Mesendoderm (in vitro differentiated cells): Measurements from ENCODE around the gene LRRC8A. TPM values are rescaled to one million over a fixed set of nuclear protein-coding genes. Genes with fewer than 3 reads are reported as not detected.

Experiments
- DNase-seq: peaks from one replicate; pipeline ENCODE4 v3.0.0; 2013
- H2AK5ac ChIP-seq: 2 replicates; pipeline ENCODE4 v1.6.1; 2013; ENCODE audit warnings: low read length, inconsistent platforms
- H2BK120ac ChIP-seq: 2 replicates; pipeline ENCODE4 v1.6.1; 2013; ENCODE audit warnings: low read depth, mild to moderate bottlenecking, low read length, moderate library complexity, mixed read lengths
- H2BK15ac ChIP-seq: replicated peaks from 2 replicates; pipeline ENCODE4 v1.6.1; 2013; ENCODE audit warnings: low read depth, mild to moderate bottlenecking, moderate library complexity
- H2BK5ac ChIP-seq: 2 replicates; pipeline ENCODE4 v1.6.1; 2013; ENCODE audit warnings: low read length, inconsistent platforms
- H3K18ac ChIP-seq: 2 replicates; pipeline ENCODE4 v1.6.1; 2013; ENCODE audit warnings: mild to moderate bottlenecking, low read length, mixed read lengths
- H3K23ac ChIP-seq: one replicate; pipeline ENCODE4 v1.6.1; 2013; ENCODE audit warnings: low read length
- H3K27ac ChIP-seq: 2 replicates; pipeline ENCODE4 v1.5.1; 2013; ENCODE audit warnings: low read depth, mild to moderate bottlenecking, inconsistent platforms, low read length, moderate library complexity
- H3K27me3 ChIP-seq: 2 replicates; pipeline ENCODE4 v1.6.1; 2013; ENCODE audit warnings: low read length, control low read depth, mild to moderate bottlenecking, inconsistent platforms; ENCODE audit not compliant: insufficient read depth, poor library complexity
- H3K36me3 ChIP-seq: 2 replicates; pipeline ENCODE4 v1.6.1; 2013; ENCODE audit warnings: low read length, inconsistent platforms; ENCODE audit not compliant: control insufficient read depth, insufficient read depth
- H3K4ac ChIP-seq: one replicate; pipeline ENCODE4 v1.6.1; 2013; ENCODE audit warnings: low read depth, mild to moderate bottlenecking, low read length, moderate library complexity
- H3K4me1 ChIP-seq: 2 replicates; pipeline ENCODE4 v1.6.1; 2013; ENCODE audit warnings: low read depth, low read length, inconsistent platforms; ENCODE audit not compliant: control insufficient read depth
- H3K4me2 ChIP-seq: 2 replicates; pipeline ENCODE4 v1.6.1; 2013; ENCODE audit warnings: low read length
- H3K4me3 ChIP-seq: 2 replicates; pipeline ENCODE4 v1.5.1; 2013; ENCODE audit warnings: mild to moderate bottlenecking, low read length
- H3K56ac ChIP-seq: one replicate; pipeline ENCODE4 v1.6.1; 2013; ENCODE audit warnings: low read length
- H3K79me1 ChIP-seq: 2 replicates; pipeline ENCODE4 v1.6.1; 2013; ENCODE audit warnings: low read length, inconsistent platforms
- H3K79me2 ChIP-seq: 2 replicates; pipeline ENCODE4 v1.6.1; 2013; ENCODE audit warnings: mild to moderate bottlenecking, low read length; ENCODE audit not compliant: control insufficient read depth, insufficient read depth
- H3K9ac ChIP-seq: 2 replicates; pipeline ENCODE4 v1.6.1; 2013; ENCODE audit warnings: low read length, inconsistent platforms
- H4K5ac ChIP-seq: one replicate; pipeline ENCODE4 v1.6.1; 2013; ENCODE audit warnings: low read length
- H4K8ac ChIP-seq: one replicate; pipeline ENCODE4 v1.6.1; 2013; ENCODE audit warnings: low read depth, mild to moderate bottlenecking, control low read depth, low read length, moderate library complexity
- WGBS: extraction: QIAGEN DNeasy Blood & Tissue Kit; methylation state at CpG from one replicate; pipeline ENCODE4 v1.1.7; 2013; ENCODE audit warnings: low lambda C conversion rate, missing lambda C conversion rate; ENCODE audit not compliant: insufficient coverage; ENCODE audit errors: extremely low coverage; 5-methylcytosine and 5-hydroxymethylcytosine counted together
- polyA plus RNA-seq, 2 experiments: library from polyadenylated mRNA; stranded (reverse); fragments of 200-250 nt; gene quantifications; one replicate each; pipeline ENCODE4 v1.2.3, GENCODE V29; 2013

Gene LRRC8A
- 52.4 TPM for polyA plus RNA-seq (2013, experiment 1 of 2)
- polyA plus RNA-seq (2013, experiment 2 of 2), result 53.7 TPM

DNA sequence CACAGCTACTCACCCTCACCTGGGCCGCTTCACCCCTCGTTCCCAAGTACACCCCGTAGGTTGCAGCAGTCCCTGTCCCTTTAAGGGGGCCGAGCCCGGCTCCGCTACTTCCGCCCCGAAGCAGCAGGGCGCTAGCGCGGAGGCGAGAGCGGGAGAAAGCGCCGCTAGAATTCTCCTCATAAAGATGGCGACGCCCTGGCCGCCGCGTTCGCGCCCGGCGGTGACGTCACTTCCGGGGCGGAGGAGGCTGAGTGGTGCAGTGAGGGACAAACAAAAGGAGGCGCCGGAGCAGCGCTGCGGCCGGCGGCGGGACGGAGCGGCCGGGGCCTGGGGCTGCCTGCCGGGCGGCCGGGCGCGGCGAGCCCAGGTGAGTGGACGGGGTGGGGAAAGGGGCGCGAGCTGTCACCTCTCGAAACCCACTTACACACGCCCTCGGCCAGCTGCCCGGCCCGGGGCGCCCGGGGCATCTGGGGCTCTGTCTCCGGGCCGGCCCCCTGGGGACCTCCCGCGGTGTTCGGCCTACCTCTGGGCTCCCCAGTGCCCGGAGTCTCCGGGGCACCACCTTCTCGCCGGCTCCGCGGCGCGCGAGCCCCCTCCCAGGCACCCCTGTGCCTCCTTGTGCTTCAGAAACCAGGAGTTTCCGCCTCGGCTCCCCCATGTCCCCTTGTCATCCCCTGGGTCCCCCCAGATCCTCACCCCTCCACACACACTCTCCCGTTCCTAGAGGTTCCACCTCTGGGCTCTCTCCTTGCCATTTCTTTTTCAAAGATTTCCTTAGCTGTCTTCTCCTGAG, at the start of gene LRRC8A, which contains the start of gene KYAT1:
LRRC8A (plus strand) TSS at position 250 of the 793 bp plus-strand sequence. CDS start 25,032 bp downstream, outside the sequence.
KYAT1 (minus strand) TSS at position 67 of the 793 bp plus-strand sequence. CDS start 36,545 bp downstream, outside the sequence.
- Histone ChIP-seq H2AK5ac (no peak within 1 kb of the TSS), H3K56ac (peak within 1 kb of the TSS; percentile 91), H3K4ac (peak within 1 kb of the TSS; percentile 63), H3K9ac (peak within 1 kb of the TSS; percentile 94), H3K27me3 (no peaks in the 10 kb centered on the region), H4K8ac (no peak within 1 kb of the TSS), H3K23ac (peak within 1 kb of the TSS; percentile 1), H3K79me1 (peaks cover 24% of the 10 kb centered on the region), H3K4me3 (peak within 1 kb of the TSS; percentile 88), H3K79me2 (peaks cover 55% of the 10 kb centered on the region), H3K27ac (peak within 1 kb of the TSS; percentile 74), H2BK120ac (peak within 1 kb of the TSS; percentile 31), H3K36me3 (peaks cover 4% of the 10 kb centered on the region), H2BK5ac (peak within 1 kb of the TSS; percentile 42), H3K4me1 (peaks cover 7% of the 10 kb centered on the region), H4K5ac (no peak within 1 kb of the TSS), H3K18ac (peak within 1 kb of the TSS; percentile 85), H3K4me2 (peak within 1 kb of the TSS; percentile 88), H2BK15ac (no peak within 1 kb of the TSS)
- peak; percentile 97 for DNase-seq
- no CpG with 5 or more reads among the region's 70 CpGs for WGBS

- Histone ChIP-seq H3K79me2 (peaks cover 4% of the 10 kb centered on the region), H3K79me1 (peaks cover 4% of the 10 kb centered on the region), H3K36me3 (no peaks in the 10 kb centered on the region), H3K23ac (no peak overlapping the region), H2BK15ac (no peak overlapping the region), H3K18ac (no peak overlapping the region), H3K4me2 (no peak overlapping the region), H4K5ac (no peak overlapping the region), H2BK5ac (no peak overlapping the region), H4K8ac (no peak overlapping the region), H3K56ac (no peak overlapping the region), H3K27me3 (no peaks in the 10 kb centered on the region), H3K4me3 (no peak overlapping the region), H2BK120ac (no peak overlapping the region), H3K27ac (no peak overlapping the region), H3K9ac (no peak overlapping the region), H2AK5ac (no peak overlapping the region), H3K4ac (no peak overlapping the region), H3K4me1 (no peaks in the 10 kb centered on the region)
- no CpG with 5 or more reads among the region's 10 CpGs for WGBS
- DNase-seq, result no peak
These were observed 48.2 kb upstream of the LRRC8A start for GRCh38 chr9:128833696-128834095.

DNA sequence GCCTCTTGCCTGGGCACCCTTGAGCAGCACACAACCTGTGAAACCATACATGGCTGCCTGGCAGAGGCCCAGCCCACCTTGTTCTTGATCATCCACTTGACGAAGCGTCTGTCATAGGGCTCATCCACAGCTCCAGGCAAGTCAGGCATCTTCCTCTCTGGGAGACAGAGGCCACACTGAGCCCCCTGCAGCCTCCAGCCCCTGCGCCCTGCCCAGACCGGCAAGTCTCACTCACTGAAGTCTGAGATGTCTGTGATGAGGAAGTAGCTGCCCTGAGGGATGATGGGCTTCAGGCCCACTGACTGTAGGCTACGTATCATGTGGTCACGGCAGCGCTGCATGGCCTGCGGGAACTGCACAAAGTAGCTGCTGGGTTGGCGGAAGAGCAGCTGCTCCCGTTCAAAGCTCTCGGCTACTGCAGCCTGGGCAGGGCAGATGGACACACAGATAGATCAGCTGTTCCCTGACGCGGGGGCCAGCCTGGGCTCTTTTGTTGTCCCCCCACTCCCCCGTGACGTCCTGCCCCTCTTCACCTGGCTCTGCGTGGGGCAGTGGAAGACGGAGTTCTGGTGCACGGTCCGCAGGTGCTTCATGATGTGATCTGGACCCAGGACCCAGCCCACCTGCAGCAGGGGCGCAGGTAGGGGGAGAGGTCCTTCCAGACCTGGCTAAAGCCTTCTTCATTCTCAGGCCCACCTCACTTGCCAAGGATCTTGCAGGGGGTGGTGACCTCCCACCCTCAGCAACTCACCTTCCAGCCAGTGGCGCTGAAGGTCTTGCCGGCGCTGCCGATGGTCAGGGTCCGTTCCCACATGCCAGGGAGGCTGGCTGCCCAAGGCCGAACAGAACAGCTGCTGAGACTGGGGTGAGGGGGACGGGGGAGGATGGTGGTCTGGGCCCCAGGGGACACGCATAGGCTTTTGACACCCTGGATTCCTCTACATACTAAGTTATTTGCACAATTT, 46.4 kb upstream of the LRRC8A start:
- no peak overlapping the region for H2AK5ac ChIP-seq
- no peak overlapping the region for H3K27ac ChIP-seq
- no peaks in the 10 kb centered on the region for H3K4me1 ChIP-seq
- H2BK15ac ChIP-seq, result no peak overlapping the region
- no peaks in the 10 kb centered on the region for H3K79me2 ChIP-seq
- H3K23ac ChIP-seq, result no peak overlapping the region
- no peak overlapping the region for H3K9ac ChIP-seq
- WGBS, result no CpG with 5 or more reads among the region's 28 CpGs
- H3K36me3 ChIP-seq, result no peaks in the 10 kb centered on the region
- H3K4me2 ChIP-seq, result no peak overlapping the region
- no peak overlapping the region for H3K4ac ChIP-seq
- H4K8ac ChIP-seq, result no peak overlapping the region
- no peaks in the 10 kb centered on the region for H3K27me3 ChIP-seq
- DNase-seq, result no peak
- H2BK5ac ChIP-seq, result no peak overlapping the region
- H3K56ac ChIP-seq, result no peak overlapping the region
- no peak overlapping the region for H3K4me3 ChIP-seq
- no peaks in the 10 kb centered on the region for H3K79me1 ChIP-seq
- no peak overlapping the region for H2BK120ac ChIP-seq
- H3K18ac ChIP-seq, result no peak overlapping the region
- no peak overlapping the region for H4K5ac ChIP-seq

DNA sequence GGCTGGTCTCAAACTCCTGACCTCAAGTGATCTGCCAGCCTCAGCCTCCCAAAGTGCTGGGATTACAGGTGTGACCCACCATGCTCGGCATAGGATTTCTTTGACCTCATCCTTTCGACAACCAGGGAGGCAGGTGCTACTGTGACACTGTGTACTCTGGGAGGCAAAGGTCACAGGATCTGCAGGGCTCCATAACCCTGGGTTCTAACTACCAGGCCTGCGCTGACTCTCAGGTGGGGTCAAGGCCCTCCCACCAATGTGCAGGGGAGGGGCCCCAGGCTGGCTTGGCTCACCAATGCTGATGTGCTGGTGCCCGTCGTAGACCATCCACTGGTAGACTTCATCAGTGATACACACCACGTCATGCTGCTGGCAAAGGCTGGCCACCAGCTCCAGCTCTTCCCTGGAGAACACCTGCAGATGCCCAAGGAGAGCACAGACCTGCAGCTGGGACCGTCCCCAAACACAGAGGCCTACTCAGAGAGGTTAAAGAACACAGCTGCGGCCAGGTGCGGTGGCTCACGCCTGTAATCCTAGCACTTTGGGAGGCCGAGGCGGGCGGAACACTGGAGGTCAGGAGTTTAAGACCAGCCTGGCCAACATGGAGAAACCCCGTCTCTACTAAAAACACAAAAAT, 45.3 kb upstream of the LRRC8A start:
- WGBS, result no CpG with 5 or more reads among the region's 14 CpGs
- Histone ChIP-seq H3K18ac (no peak overlapping the region), H4K8ac (no peak overlapping the region), H3K9ac (no peak overlapping the region), H3K4me1 (no peaks in the 10 kb centered on the region), H3K4me2 (no peak overlapping the region), H3K56ac (no peak overlapping the region), H3K36me3 (no peaks in the 10 kb centered on the region), H3K27me3 (no peaks in the 10 kb centered on the region), H3K79me2 (no peaks in the 10 kb centered on the region), H2AK5ac (no peak overlapping the region), H3K4ac (no peak overlapping the region), H4K5ac (no peak overlapping the region), H3K79me1 (no peaks in the 10 kb centered on the region), H2BK15ac (no peak overlapping the region), H2BK5ac (no peak overlapping the region), H3K4me3 (no peak overlapping the region), H3K23ac (no peak overlapping the region), H3K27ac (no peak overlapping the region), H2BK120ac (no peak overlapping the region)
- DNase-seq, result no peak

- no peaks in the 10 kb centered on the region for H3K79me2 ChIP-seq
- no peak overlapping the region for H2BK120ac ChIP-seq
- no peak overlapping the region for H2BK5ac ChIP-seq
- H3K4ac ChIP-seq, result no peak overlapping the region
- H4K5ac ChIP-seq, result no peak overlapping the region
- H3K4me3 ChIP-seq, result no peak overlapping the region
- H3K4me1 ChIP-seq, result no peaks in the 10 kb centered on the region
- no peak overlapping the region for H3K9ac ChIP-seq
- H3K18ac ChIP-seq, result no peak overlapping the region
- no peak for DNase-seq
- H3K56ac ChIP-seq, result no peak overlapping the region
- no peak overlapping the region for H3K23ac ChIP-seq
- WGBS, result no CpG with 5 or more reads among the region's 3 CpGs
- H3K27me3 ChIP-seq, result no peaks in the 10 kb centered on the region
- H2AK5ac ChIP-seq, result no peak overlapping the region
- H3K4me2 ChIP-seq, result no peak overlapping the region
- H4K8ac ChIP-seq, result no peak overlapping the region
- H3K27ac ChIP-seq, result no peak overlapping the region
- no peak overlapping the region for H2BK15ac ChIP-seq
- H3K36me3 ChIP-seq, result no peaks in the 10 kb centered on the region
- no peaks in the 10 kb centered on the region for H3K79me1 ChIP-seq
These were observed 43.6 kb upstream of the LRRC8A start for GRCh38 chr9:128838338-128838737.
